NOMO-1 treated with DMSO at 0.1 percent for 48 hours (cell line): ENCODE measurements around the gene SLX9.

ENCODE experiments used
- DNase-seq: peaks from one replicate; lab custom pipeline; 2025; ENCODE audit not compliant: unreplicated experiment; lab: John Stamatoyannopoulos, UW

The SLX9 gene

GRCh38 chr21:44999428-44999971 is 59.7 kb downstream of the SLX9 start:
- no peak for DNase-seq

- no peak for DNase-seq
Observed at GRCh38 chr21:44999972-45000636, 60.3 kb downstream of the SLX9 start.

GRCh38 chr21:45000637-45001133 is 60.9 kb downstream of the SLX9 start:
- DNase-seq = no peak

GRCh38 chr21:45001134-45002095 is 61.6 kb downstream of the SLX9 start:
- DNase-seq = no peak

- DNase-seq = no peak
Observed at GRCh38 chr21:45002381-45003204, 62.8 kb downstream of the SLX9 start.

- no peak for DNase-seq
Observed at GRCh38 chr21:45003331-45004058, 63.7 kb downstream of the SLX9 start.

GRCh38 chr21:45004059-45004422 is 64.2 kb downstream of the SLX9 start:
- DNase-seq = no peak

- DNase-seq = no peak
Observed at GRCh38 chr21:45004481-45005247, 64.8 kb downstream of the SLX9 start.

- no peak for DNase-seq
Observed at GRCh38 chr21:45006536-45007095, 66.8 kb downstream of the SLX9 start.

- no peak for DNase-seq
Observed at GRCh38 chr21:45009616-45010015, 69.8 kb downstream of the SLX9 start.

GRCh38 chr21:45010096-45010495 is 70.3 kb downstream of the SLX9 start:
- DNase-seq = no peak

- no peak for DNase-seq
Observed at GRCh38 chr21:45010860-45011259, 71.0 kb downstream of the SLX9 start.

GRCh38 chr21:45011426-45011825 is 71.6 kb downstream of the SLX9 start:
- no peak for DNase-seq

GRCh38 chr21:45011911-45012661 is 72.3 kb downstream of the SLX9 start:
- no peak for DNase-seq

GRCh38 chr21:45012662-45013259 is 72.9 kb downstream of the SLX9 start:
- no peak for DNase-seq

GRCh38 chr21:45013260-45013841 is 73.5 kb downstream of the SLX9 start:
- no peak for DNase-seq

GRCh38 chr21:45014747-45015468 is 75.1 kb downstream of the SLX9 start:
- no peak for DNase-seq
